Measurements from ENCODE around the gene LRRC55.
"Not testable (repeated sequence)": the region's sequence is repeated elsewhere in the genome, so short reads cannot be mapped to it uniquely, and the experiment has no call there.

The LRRC55 gene

DNA sequence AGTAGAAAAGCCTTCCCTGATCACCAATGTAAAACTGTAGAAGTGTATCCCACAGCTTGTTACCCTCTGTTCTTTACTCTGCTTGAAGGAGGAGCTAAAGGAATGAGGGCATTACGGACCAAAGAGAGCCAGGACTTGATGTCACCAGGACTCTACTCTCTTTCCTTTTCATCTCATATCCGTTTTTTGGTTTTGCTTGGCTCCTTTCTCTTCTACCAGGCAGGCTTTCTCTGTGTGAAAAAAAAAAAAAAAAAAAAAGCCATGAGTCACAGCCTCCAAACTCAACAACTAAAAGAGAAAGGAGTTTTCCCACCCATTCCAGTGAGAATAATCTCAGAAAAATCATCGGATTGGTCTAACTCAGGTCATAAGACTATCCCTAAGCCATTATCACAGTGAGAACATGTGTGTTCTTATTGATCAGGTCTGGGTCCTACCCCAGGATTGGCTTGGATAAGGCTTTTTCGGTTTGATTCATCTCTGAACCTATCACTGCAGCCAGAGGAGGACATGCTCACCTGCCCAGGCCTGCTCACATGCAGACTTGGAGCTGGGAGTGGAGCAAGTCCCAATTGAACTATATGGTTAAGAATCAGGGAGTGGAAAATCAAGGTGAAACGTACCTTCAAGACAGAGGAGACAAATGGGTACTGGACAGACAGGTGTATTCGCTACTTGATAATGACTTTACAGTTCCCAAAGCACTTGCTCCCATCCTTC is 19.4 kb upstream of the LRRC55 start:
- DNase-seq: no peak

DNA sequence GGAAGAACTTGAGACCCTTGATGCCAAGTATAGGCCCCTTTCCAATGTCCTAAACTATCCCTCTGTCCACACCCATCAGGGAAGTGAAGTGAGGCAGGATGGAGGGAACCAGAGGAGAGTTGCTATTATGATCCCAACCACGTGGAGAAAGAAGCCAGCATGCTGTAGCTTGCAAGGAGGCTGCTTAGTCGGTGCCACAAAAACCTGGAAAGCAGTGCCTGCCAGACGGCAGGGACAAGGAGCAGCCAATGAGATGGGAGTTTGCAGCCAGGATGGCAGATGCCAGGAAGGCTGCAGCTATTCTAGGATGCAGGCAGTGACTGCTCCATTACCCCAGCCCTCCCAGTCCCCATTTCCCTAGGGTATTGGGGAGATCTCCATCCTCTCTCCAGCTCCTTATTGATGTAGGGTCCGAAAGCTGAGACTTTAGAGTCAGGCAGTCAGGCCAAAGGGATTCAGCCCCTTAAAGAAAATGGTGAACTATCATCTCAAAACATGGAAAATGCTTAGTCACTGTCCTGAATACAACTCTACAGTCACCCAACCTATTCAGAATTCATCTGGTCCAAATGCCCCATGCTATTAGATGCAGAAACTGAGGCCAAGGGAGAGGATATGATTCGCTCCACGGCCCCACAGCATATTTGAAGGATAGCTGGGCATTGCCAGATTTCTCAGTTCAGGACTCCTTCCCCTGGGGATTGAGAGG is 18.4 kb upstream of the LRRC55 start:
- no peak for DNase-seq

DNA sequence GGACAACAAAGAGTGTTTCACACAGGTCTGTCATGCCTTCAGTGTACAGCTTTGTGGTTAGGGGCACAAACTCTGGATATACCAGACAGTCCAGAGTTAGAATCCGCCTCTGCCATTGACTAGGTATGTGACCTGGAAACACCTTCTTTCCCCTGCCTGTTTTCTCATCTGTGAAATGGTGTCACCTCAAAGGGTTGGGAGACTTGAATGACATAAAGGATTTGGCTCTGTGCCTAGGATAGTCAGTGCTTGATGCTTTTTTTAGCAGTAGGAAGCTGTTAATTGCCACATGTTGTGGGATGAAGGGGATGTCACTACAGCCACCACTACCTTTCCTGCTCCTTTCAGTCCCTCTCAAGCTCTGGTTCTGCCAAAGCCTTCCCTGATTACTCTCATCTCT is 17.4 kb upstream of the LRRC55 start:
- no peak for DNase-seq

DNA sequence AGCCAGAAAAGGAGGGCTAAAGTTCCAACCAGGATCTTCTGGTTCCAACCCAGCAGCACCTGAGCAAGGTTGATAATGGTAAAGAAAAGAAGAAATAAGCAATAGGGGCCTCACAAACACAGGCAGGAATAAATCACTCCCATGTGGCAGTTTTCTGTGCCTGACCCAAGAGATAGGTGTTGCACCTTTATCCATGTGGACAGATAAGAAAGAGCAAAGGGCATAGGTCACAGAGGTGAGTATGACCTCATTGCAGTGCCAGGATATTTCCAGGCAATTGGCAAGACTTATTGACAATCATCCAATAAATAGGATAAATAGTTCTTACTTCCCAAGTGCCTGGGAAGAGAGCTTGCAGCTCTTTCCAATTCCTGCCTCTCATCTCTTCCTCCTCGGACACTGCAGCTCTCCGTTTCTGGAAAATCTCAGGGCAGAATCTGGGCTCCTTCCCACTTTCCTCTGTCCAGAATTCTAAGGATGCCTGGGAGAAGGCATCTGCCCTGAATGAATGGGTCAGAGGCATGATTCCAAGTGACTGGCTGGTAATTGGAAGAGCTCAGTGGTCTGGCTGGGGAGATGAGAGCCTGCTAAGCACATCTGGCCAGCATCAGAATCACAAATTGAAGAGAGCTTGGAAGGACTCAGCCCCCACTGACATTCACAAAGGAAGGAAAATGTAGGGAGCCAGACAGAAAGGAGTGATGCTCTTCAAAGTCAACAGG is 14.5 kb upstream of the LRRC55 start:
- no peak for DNase-seq

DNA sequence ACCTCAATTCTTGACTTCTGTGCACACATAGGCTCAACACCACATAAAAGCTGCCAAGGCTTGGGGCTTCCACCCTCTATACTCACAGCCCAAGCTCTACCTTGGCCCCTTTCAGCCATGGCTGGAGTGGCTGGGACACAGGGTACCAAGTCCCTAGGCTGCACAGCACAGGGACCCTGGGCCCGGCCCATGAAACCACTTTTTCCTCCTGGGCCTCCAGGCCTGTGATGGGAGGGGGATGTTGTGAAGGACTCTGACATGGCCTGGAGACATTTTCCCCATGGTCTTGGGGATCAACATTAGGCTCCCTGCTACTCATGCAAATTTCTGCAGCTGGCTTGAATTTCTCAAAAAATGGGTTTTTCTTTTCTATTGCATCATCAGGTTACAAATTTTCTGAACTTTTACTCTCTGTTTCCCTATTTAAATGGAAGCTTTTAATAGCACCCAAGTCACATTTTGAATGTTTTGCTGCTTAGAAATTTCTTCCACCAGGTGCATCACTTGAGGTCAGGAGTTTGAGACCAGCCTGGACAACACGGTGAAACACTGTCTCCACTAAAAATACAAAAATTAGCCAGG is 11.9 kb upstream of the LRRC55 start:
- not testable (repeated sequence) for DNase-seq

DNA sequence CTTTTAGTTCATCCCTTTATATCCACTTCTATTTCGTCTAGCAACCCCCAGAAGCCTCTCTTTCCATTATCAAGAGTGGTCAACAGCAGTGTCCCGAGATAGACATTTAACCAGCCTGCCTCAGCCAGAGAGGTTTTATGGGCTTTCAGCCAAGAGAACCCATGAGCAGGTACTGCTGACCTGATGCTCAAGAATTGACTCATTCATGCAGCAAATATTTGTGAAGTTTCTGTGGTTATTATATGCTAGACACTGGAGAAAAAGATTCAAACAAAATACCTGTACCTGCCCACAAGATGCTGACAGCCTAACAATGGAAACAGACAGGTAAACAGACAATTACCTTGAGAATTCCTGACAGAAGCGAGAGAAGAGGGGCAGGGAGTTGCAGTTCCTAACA is 9.7 kb upstream of the LRRC55 start:
- DNase-seq: no peak

DNA sequence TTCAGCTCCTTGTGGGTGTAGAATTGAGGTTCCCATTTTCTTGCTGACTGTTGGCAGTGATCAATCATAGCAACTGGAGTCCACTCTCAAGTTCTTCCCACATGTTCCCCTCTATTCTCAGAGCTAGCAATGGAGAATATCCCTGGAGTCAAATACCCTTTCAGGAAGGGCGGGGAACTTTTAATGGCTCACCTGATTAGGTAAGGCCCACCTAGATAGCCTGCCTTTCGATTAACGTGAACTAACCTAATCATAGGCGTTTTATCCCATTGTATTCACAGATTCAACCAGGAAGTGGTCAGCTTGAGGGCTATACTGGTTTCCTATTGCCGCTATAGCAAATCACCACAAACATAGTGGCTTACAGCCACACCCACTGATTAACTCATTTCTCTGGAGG is 7.1 kb upstream of the LRRC55 start:
- no peak for DNase-seq

DNA sequence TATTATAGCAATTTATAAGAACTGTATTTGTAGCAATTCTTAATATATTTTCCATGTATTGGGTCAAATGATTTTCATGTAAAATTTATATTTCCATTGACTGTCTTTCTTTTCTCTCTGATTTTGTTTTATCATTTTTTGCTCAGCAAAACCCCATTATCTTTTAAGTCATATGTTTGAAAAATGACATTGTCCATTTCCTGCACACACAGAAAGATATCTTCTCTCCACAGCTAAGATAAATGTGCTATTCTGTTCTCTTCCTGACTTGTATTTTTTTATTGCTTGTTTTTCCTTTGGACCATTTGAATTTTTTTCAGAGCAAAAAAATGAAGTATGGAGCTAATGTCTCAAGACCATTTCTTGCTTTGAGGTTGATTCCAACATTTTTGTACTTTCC is 6.3 kb upstream of the LRRC55 start:
- no peak for DNase-seq

DNA sequence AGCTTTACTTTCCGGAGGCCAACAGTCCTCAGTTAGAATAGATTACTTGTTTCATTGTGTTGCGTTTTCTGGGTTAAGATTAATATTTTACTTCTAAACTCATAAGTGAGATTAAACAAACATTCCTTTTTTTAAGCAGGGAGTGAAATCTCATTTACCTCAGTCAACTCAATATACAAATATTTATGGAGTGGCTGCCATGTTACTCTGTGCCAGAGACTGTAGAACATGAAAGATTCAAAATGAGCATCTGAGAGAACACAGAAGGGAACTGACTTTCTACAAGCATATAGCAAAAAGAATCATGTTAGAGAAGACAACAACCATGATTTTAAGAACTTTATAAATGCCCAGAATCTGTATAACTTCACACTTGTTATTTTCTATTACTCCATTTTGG is 3.4 kb upstream of the LRRC55 start:
- DNase-seq: no peak

DNA sequence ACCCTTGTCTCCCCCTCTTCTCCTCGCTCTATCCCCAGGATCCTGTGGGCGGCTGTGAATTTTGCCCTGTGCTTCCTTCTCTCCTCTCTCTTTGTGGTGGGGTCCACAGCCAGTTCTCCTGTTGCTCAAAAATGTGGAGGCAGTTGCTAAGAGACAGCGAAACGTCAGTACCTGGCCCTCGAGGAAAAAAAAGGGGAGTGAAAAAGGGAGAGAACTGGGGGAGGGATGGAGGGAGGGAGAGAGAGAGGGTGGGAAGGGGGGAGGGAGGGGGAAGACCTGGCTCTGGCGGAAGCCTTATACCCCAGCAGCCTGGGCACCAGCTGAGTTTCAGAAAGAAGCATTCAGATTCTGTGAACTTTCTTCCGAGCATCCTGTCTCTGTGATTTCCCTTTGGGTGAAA is 2.1 kb upstream of the LRRC55 start:
- DNase-seq: no peak

DNA sequence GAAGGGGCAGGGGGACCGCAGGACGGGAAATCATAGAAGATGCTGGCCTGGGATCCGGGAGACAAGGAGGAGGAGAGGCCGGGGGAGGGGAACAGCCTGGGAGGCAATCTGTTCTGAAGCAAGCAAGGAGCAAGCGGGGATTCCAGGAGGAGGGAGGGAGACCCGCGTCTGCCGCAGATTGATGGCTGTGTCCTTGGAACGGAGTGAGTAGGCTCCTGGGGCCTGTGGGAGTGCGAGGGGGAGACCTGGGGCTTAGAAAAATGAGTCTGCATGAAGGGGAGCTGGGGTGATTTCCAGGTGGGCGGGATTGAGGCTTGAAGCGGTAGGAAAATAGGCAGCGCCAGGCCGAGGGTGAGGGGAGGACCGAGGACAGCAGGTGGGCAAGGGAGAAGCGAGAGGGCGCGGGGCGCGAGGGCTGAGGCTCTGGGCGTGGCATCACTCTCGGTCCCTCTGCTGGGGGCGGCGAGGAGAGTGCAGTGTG is 1.6 kb upstream of the LRRC55 start:
- DNase-seq: no peak

DNA sequence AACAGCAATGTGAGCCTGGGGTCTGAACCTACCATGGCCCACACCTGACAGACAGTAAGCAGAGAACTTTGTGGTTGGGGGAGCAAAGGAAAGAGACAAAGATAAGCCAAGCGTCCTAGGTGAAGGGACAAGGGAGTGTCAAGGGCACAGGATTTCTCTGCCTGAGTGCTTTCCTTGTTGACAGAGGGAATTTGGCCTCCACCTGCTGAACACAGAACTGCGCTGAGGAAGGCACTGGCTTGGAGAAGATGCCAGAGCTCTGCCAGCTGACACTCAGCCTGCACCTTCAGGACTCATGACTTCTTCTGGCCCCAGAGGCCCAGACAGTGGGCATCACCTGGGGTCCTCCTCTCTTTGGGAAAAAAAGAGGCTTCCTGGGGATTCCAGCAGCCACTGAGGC is 789 bp upstream of the LRRC55 start:
- DNase-seq: no peak

DNA sequence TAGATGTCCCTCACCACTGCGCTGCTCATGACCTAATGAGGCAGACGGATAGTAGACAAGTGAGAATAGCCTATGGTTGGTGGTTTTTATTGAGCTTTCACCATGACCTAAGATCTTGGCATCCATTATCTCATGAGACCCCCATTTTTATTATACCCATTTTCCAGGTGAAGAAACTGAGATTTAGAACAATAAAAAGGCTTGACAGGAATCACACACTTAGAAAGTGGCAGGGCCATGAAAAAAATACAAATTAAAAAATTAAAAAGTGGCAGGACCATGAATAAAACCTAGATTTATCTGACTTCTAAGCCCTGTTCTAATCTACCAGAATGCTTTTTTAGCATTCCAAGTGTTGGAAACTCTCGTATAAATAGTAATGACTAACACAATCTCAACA is 1.1 kb downstream of the LRRC55 start:
- DNase-seq: no peak

DNA sequence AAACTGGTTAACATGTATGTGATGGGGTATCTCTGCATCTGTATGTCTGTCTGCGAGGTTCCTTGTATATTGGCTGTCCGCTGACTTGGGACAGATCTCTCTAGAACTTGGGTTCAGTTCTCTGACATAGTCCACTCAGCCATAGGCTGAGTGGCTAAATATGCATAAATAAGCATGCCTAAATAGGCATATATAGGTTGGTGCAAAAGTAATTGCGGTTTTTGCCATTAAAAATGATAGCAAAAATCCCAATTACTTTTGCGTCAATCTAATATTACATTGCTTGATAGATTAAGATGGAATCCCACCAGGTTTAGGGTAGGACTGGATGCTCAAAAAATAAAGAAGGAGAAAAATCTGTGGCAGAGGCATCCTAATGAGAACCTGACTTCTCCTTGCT is 8.8 kb downstream of the LRRC55 start:
- no peak for DNase-seq

DNA sequence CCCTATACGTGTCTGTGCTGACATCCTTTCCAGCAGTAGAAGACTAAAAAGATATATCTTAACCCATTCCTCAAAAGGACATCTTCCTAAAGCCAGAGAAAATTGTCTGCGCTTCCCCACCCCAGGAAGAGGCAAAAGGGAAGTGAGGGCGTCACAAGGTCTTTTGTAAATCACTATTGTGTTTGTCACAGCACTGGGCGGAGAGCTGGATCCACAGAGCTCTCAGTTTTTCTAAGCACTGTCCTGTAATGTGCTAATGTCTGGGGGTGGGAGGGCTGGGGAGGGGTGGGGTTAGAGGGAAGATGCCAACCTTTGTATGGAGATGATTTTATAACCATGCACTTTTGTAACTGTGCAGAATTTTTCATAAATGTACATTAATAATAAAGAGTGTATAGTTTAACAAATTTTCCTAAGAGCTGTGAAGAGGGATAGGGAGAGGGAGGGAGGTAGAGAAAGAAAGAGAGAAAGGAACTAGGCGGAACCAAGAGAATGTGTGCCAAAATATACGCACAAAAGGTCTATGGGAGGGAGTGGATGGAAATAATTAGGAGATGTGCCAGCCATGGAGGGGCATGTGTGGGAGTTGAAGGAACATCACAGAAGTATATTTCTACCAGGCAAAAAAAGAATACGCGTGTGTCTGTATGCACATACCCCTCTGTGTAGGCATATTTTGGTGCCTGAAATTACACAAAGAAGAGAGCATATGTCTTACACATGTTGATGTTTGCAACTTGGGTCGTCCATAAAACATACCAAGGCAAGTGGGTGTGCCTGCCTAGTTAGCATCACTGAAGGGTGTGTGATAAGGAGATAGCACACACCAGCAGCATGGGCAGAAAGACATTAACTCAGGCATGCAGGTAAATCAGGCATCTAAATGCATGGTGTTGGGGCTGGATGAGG is 9.8 kb downstream of the LRRC55 start:
- no peak for DNase-seq

DNA sequence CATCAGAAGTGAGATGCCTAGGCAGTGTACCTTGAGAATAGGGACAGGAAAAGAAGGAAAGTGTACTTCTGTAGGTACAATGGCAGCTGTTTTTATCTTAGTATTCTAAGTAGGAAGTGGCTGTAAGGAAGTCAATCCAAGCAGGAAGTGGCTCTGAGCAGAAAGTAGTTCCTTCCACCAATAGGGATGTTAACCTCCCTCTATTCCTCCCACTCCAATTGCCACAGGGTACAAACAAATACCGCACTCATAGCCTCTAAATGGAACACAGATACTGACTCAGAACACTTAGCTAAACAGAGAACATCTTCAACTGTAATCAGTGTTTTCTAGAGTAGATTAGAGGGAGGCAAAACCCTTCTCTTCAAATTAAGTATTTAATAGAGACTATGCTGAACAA is 10.6 kb downstream of the LRRC55 start:
- no peak for DNase-seq

DNA sequence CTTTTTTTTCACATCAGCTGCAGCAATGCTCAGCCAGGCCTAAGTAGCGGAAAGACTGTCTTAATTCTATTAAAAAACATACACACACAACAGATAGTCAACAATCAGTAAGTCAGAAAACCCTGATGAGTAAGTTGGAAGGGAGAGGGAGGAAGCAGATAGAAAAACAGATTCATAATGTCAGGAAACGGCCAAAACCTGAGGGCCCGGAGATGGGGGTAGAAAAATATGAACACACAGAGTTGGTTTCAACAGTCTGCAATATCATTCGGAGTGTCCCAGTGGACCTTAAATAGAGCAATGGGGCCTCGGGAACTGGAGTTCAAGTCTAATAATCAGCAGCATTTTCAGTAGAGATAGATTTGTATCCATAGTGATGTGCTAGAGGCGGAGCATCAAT is 14.8 kb downstream of the LRRC55 start:
- DNase-seq: no peak

DNA sequence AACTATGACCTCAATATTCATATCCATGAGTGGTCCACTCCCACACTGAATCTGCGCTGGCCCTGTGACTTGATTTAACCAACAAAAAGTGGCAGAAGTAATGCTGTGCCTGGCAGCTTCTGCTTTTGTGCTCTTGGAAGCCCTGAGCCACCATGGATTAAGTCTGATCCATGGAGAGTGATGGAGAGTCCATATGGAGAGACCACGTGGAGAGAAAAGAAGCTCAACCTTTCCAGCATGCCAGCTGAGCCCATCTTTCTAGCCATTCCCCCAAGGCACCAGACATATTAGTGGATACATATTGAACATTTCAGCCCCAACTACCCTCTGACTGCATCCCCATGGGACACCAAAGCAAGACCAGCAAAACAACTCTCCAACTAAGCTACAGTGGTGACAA is 16.0 kb downstream of the LRRC55 start:
- DNase-seq: no peak

DNA sequence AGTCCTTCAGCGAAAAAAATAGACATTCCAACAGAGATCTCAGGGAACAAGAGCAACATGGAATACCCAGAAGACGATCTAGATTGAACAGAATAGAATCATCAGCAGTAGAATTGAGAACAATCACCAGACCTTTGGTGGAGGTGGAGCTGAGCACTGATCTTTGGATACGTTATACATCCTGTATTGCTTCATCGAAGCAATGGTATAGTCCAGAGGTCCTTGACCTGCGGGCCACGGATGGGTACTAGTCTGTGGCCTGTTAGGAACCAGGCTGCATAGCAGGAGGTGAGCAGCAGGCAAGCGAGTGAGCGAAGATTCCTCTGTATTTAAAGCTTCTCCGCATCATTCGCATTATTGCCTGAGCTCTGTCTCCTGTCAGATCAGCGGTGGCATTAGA is 17.6 kb downstream of the LRRC55 start:
- DNase-seq: no peak

DNA sequence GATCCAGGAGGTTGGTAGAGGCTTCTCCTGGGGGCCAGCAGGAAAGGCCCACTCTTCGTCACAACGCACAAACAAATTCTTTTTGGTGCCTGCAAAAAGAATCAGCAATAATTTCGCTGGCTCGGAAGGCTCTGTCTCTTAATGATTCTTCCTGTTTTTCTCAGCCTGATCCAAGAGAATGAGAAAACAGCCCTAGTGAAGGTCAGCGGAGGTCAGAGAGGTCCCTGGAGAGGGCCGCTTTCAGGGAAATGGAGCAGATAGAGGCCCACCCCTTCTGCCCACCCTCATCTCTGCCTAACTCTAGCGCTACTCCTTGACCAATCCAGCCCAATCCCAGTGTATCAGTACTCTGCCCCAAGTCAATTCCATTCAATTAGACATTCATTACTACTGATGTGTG is 19.2 kb downstream of the LRRC55 start:
- DNase-seq: no peak

DNA sequence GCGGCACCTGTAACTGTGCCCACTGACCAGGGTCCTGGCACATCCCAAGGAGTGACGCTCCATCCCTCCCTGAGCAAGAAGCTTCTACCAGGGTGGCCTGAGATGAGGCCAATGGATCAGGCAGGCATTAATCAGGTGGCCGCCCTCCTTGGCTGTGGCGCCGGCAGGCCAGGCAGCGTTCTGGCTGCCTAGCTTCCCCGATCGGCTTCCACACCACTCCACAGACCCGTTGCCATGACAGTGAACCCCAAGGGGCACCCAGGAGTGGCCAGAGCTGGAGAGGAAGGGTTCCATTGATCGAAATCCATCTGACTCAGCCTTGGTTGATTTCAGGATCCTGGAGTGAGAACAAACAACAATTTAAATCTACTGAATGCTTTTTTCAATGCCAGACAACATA is 20.5 kb downstream of the LRRC55 start:
- DNase-seq: no peak

DNA sequence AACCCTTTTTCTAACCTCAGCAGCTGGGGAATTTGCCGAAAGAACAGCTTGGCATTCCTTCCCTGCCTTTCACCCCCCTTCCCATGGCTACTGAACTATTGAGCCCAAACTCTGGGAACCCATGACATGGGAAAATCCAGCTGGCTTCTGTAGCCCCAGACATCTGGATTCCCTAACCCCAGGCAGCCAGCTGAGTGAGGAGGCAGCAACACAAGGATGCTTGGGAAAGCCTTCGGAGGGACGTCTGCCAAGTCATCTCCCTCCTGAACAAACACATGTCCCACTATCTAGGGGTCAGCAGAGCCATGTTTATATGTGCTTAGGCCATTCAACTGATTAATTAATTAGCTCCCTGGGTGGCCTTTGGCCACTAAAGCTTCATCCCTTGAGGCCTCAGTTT is 21.6 kb downstream of the LRRC55 start:
- no peak for DNase-seq

Data from COR-L47 (cell line).